Measurements from ENCODE around the gene NOTUM.
"Not testable (repeated sequence)": the region's sequence is repeated elsewhere in the genome, so short reads cannot be mapped to it uniquely, and the experiment has no call there.

DNA sequence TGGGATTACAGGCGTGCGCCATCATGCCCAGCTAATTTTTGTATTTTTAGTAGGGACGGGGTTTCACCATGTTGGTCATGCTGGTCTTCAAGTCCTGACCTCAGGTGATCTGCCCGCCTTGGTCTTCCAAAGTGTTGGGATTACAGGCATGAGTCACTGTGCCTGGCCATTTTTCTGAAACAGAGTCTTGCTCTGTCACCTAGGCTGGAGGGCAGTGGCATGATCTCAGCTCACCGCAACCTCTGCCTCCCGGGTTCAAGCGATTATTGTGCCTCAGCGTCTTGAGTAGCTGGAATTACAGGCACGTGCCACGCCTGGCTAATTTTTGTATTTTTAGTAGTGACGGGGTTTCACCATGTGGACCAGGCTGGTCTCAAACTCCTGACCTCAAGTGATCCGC, 20.5 kb upstream of the NOTUM start:
- TF ChIP-seq, protein P1, sequence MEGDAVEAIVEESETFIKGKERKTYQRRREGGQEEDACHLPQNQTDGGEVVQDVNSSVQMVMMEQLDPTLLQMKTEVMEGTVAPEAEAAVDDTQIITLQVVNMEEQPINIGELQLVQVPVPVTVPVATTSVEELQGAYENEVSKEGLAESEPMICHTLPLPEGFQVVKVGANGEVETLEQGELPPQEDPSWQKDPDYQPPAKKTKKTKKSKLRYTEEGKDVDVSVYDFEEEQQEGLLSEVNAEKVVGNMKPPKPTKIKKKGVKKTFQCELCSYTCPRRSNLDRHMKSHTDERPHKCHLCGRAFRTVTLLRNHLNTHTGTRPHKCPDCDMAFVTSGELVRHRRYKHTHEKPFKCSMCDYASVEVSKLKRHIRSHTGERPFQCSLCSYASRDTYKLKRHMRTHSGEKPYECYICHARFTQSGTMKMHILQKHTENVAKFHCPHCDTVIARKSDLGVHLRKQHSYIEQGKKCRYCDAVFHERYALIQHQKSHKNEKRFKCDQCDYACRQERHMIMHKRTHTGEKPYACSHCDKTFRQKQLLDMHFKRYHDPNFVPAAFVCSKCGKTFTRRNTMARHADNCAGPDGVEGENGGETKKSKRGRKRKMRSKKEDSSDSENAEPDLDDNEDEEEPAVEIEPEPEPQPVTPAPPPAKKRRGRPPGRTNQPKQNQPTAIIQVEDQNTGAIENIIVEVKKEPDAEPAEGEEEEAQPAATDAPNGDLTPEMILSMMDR (IDR thresholded peaks at IDR 0.05; ENCODE audit: insufficient read depth, low read depth, low read length): not testable (repeated sequence)
- TF ChIP-seq EZH2 (IDR thresholded peaks at IDR 0.05; ENCODE audit: insufficient read depth, low read length): not testable (repeated sequence)
